HG03354 (cell line): ENCODE data around the gene SPAAR.
"Not testable (repeated sequence)": the region's sequence is repeated elsewhere in the genome, so short reads cannot be mapped to it uniquely, and the experiment has no call there.

Source experiments
- ATAC-seq: cut with Tn5 transposase; IDR thresholded peaks from one replicate; pipeline ENCODE4 v1.9.1; 2021; ENCODE audit warnings: mild to moderate bottlenecking; ENCODE audit not compliant: unreplicated experiment, poor library complexity, severe bottlenecking

The SPAAR gene

DNA sequence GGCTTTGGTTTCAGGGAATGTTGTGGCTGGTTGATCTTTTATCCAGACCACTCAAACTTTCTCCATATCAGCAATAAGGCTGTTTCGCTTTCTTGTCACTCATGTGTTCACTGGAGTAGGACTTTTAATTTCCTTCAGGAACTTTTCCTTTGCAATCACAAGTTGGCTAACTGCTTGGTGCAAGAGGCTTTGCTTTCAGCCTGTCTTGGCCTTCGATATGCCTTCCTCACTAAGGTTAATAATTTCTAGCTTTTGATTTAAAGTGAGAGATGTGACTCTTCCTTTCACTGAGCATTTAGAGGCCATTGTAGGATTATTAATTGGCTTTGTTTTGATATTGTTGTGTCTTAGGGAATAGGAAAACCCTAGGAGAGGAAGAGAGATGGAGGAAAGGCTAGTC lies 10.3 kb upstream of the SPAAR start:
- no peak for ATAC-seq

DNA sequence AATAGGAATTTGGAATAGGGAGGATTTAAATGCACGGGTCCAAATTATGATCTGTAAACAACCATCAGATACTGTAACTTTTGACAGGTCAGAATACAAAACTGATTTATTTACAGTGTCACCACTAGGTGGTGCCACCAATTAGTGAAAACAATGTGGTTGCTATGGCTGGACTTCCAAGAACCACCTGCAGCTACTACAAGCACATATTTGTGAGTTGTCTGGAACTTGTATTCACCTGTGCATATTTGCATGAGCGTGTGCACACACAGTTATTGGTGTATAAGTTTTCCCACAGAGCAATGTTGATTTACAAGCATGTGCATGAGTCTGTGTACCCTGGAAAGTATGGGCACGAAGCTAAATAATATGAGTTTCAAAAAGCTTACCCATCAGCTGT lies 6.2 kb upstream of the SPAAR start:
- no peak for ATAC-seq

DNA sequence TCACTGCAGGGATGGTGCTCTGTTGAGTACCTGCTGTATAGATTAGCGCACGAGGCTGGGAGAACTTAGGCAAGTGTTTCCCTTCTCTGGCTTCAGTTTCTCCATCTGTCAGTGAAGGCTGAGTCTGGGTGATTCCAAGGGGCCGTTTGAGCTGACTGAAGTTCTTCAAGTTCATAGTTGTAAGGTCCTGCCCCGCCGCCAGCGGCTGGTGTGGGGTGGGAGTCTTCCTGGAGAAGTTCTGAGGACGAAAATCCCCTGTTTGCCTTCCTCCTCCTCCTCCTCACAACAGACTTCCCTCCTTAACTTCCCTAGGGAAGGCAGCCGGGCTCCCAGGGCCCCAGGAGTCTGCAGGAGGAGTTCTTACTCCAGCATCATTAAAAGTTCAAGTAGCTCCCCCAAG lies 5.0 kb upstream of the SPAAR start:
- ATAC-seq, result no peak

DNA sequence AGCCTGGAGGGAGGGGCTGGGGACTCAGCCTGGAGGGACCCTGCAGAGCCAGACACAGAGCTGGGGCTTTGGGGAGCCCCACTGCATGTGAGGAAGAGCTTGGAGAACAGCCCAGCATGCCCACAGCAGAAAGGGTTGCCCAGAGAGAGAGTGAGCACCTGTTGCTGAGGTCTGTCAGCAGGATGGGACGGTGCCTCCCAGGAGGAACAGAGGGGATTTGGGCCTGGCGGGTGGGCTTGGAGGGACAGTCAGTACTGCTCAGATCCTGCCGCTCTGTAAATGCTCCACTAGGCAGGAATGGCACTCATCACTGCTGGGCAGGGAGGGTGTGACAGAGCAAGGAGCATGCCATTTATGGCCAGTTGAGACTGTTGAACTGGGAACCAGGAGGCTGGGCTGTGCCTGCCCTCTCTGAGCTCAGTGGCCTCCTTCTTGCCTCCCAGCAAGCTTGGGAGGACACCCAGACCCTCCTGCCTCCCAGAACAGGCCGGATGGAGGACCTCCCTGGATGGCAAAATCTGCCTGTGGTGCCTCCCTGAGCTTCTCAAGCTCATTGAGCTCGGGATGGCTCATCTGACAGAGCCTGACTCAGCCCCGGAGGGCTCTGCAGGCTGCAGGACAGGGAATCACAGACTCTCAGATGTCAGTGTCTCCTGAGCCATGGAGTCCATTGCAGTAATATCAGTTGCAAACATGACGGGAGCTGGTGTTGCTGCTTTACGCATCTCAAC lies 4.1 kb upstream of the SPAAR start:
- ATAC-seq, result no peak

DNA sequence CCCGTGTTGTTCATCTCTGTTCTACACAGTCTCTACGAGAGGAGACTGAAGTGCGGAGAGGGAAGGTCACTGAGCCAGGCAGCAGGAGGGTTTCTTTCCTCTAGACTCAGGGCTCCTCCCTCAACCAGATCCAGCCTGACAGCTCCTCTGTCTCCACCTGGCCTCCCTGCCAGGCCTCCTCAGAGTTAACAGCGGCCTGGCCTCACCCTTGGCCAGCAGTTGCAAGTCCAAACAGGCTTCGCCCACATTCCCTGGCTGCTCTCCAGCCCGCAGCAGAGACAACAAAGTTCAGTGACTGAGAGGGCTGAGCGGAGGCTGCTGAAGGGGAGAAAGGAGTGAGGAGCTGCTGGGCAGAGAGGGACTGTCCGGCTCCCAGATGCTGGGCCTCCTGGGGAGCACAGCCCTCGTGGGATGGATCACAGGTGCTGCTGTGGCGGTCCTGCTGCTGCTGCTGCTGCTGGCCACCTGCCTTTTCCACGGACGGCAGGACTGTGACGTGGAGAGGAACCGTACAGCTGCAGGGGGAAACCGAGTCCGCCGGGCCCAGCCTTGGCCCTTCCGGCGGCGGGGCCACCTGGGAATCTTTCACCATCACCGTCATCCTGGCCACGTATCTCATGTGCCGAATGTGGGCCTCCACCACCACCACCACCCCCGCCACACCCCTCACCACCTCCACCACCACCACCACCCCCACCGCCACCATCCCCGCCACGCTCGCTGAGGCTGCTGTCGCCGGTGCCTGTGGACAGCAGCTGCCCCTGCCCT lies 3.2 kb upstream of the SPAAR start, which contains the start of gene HRCT1:
Gene HRCT1 (plus strand): TSS at position 291 of the 768 bp plus-strand sequence. CDS start 86 bp downstream, at position 377.
- no peak for ATAC-seq

DNA sequence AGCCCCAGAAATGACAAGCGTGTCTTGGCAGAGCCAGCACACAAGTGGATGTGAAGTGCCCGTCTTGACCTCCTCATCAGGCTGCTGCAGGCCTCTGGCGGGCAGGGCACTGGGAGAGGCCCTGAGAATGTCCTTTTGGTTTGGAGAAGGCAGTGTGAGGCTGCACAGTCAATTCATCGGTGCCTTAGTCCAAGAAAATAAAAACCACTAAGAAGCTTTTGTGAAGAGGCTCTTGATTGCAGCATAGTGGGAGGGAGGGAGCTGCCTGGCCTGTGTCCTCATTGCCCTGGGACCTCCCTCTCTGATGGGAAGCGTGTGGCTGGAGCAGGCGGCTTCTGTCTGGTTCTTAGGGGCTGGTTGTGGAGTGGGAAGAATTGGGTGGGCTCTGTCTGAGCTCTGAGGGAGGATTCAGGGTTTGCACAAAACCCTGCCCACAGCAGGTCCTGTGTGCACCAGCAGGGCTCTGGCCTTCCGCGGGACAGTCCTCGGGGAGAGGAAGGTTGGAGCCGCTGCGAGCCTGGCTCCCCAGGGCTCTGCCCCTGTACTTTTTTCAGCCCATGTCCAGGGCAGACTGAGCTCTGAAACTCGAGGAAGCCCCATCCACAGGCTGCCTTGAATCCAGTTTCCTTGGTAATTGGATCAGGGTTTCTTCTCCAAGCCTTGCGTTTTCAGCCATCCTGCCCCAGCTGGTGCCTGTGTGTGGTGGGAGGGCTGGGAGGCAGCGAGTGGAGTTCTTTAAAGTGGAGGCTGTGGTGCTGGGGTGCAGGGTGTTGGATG lies 2.2 kb upstream of the SPAAR start:
- ATAC-seq, result no peak

DNA sequence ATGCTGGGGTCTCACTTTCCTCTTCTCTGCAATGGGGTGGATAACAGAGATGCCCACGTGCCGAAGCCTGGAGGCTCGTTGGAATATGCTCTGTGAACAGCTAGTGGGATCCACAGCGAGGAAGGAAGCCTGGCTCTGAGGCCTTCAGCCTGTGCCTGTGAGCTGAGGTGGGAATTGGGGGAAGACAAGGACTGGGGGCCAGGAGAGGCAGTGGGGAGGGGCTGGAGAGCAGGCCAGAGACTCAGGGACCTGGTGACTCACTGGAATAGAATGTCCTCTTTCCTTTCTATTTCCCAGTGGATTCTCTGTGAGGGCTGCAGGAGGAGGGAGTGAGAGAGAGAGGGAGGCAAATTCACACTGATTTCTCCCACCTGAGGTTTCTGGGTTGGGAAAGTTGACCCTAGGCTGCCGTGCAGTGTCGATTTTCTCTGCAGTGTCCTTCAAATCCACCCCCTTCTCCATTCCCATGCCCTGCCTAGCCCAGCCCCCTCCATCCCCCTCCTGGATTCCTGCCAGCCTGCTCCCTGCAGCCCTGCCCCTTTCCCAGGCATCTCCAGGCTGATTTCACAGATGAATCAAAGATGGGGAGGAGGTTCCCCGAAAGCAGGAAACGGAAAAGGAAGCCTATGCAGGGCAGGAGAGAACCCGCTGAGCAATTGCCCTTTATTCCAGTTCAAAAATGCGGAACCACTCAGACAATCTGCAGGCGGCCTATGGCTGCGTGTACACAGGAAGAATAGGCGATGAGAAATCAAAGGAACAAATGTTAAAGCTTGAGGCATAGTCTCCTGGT lies 1.4 kb upstream of the SPAAR start:
- ATAC-seq, result no peak

DNA sequence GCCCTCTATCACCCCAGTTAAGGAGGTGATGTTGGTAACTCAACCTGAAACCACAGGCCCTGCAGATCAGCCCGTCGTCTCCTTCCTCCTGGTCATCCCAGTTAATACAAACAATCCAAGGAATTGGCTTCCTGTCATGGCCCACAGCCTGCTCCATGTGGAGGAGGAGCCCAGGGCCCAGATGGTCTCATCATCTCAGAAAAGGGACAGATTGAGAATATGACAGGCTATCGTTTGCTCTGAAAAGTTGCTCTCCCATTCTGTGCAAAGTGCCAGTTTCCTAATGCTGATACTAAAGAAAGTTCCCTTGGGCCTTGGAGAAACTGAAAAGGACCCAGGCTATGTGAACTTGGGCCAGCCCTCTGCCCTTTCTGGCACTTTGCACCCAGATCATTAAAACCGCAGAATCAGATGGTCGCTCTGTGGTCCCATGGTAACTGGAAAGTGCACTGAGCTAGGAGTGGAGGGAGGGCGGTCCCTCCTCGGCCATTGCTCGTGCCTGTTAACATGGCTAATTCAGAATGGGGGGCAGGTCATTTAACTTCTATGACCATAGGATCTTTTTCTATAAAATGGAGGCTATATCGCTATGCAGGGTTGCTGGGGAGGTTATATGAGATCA lies 675 bp upstream of the SPAAR start:
- no peak for ATAC-seq

DNA sequence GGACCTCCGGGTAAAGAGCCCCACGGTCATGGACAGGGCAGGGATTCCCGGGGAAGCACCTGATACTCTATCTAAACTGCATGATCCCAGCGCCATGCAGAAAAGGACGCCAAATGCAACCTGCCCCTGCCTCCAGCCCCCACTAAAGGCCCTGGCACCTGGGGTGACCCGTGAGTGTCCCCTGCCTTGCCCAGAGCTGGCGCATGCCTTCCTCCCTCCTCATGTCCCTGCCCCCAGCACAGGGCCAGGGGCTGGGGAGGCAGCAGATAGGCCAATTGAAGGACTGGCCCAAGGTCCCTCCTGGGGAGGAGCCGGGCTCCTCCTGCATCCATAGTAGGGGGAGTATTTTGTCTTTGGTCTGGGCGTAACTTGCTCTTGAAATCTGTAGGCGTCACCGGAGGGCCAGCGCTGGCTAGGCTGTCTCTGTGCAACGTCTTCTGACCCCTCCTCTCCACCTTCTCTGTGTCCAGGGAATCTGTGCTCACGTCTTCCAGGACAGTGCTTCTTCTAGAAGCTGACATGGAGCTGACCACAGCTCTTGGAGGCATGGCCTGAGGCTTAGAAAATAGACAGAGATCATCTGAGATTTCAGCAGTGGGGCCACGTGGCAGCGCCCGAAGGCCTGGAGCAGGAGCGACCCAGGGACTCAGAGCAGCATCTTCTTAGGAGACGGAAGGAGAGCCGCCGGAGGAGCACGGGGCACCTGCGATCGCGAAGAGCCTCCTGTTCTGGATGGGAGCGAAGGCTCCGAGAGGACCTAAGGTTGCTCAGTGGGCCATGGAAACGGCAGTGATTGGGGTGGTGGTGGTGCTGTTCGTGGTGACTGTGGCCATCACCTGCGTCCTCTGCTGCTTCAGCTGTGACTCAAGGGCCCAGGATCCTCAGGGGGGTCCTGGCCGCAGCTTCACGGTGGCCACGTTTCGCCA lies 660 bp downstream of the SPAAR start:
- no peak for ATAC-seq

DNA sequence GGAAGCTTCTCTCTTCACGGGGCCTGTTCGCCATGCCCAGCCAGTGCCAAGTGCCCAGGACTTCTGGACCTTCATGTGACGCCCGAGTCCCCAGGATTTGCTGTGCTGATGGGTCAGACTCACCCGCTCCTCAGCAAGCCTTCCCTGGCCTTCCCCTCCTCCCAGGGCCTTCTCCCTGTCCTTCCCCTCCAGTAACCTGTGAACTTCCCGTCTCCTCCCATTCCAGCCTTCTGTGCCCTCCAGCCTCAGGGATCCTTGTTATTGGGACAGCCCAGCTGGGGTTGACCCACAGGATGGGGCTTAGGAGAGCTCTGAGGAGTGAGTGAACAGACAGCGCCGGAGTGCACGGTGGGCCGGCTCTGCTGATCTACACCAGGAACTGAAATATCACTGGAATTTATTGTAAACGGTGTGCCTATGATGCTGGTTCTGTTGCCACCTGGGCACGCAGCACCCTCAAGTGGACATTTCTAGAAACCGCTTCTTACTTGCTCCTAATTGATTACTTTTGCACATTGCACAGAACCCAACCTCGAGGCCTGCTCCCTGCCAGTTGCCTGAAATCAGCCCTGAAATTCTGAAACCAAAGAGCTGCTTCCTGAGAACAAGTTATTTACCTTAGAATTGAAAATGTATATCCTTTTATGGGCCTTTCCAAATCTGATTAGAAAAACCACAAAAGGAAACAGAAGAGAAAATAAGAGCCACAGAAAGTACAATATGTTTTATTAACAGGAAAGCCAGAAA lies 1.5 kb downstream of the SPAAR start:
- ATAC-seq, result no peak

DNA sequence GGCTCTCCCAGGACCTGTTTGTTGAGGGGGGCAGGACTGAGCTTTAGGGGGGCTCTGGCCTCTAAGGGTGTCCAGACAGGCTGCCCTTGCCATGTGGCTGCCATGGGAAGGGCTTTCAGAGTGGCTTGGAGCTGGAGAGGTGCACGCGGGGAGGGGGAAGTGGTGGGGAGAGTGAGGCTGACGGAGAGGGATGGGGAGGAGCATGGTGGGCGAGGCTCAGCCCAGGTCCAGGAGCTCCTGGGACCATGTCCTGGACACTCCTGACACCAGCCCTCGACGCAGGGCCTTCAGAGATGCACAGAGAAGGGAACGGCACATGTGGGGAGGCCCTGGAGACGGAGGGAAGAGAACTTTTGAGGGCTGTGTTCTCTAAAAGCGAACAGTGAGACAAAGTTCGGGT lies 2.4 kb downstream of the SPAAR start:
- no peak for ATAC-seq

DNA sequence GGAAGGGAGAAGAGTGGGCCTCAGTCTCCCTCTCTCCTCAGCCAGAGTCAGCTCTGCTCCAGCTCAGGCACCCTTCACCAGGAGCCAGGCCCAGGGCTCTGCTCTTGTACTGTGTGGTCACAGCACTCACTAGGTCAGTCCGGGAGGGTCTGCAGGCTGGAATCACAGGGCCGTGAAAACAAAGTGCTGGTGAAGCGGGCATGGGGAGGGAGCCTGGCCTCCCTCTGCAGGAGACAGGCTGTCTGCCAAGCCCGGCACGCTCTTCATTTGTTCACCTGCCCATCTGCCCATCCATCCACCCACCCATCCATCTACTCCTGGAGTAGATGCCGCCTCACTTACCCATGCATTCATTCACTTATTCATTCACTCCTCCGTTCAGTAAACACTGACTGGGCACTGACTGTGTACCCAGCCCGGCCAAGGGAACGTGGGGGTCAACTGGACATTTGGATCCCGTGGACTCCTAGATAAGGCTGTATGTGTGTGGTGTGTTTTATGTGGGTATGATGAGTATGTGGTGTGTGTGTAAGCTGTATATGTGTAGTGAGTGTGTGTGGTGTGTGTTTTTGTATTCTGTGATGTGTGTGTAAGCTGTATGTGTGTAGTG lies 3.6 kb downstream of the SPAAR start:
- ATAC-seq, result no peak

DNA sequence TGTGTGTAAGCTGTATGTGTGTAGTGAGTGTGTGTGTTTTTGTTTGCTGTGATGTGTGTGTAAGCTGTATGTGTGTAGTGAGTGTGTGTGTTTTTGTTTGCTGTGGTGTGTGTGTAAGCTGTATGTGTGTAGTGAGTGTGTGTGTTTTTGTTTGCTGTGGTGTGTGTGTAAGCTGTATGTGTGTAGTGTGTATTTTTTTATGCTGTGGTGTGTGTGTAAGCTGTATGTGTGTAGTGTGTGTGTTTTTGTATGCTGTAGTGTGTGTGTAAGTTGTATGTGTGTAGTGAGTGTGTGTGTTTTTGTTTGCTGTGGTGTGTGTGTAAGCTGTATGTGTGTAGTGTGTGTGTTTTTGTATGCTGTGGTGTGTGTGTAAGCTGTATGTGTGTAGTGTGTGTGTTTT lies 4.1 kb downstream of the SPAAR start:
- not testable (repeated sequence) for ATAC-seq

DNA sequence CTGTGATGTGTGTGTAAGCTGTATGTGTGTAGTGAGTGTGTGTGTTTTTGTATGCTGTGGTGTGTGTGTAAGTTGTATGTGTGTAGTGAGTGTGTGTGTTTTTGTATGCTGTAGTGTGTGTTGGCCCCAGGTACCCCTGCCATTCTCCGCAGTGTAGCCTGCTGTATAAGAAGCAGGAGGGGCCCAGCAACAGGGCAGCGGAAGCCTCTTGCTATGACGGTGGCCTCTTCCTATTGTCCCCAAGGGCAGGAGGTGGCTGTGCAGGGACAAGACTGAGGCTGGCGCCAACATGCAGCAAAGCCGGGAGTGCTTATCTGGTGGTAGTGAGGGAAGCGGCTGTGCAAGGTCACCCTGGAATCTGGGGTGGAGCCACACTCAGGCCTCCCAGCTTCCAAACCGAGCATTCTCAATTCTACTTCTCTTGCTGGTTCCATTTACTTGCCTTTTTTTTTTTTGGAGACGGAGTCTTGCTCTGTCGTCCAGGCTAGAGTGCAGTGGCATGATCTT lies 5.1 kb downstream of the SPAAR start:
- no peak for ATAC-seq

DNA sequence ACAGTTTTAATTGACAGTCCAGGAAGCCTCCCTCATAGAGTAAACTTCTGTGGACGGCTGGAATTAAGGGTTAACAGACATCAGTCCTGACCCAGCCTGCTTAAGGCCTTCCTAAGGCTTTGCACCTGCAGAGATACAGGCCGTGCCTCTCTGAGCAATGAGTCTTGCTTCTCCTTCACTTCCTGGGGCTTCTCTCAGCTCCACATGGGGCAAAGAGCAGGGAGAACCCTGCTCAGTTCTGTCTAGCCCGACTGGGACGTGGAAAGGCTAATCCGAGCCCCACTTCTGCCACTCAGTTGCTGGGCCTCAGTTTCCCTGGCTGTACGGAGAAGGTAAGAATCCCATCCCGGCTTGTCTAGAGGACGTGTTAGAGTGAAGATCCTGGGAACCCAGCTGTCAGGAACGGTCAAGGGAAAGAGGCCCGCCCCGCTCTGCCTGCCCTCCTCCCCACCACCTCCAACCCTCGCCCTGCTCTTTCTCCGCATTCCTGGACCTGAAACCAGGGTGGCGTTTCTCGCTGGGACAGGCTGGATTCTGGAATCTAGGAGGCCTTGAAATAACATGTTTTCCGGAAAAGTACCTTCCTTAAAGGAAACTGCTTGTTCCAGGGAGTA lies 6.5 kb downstream of the SPAAR start:
- no peak for ATAC-seq

DNA sequence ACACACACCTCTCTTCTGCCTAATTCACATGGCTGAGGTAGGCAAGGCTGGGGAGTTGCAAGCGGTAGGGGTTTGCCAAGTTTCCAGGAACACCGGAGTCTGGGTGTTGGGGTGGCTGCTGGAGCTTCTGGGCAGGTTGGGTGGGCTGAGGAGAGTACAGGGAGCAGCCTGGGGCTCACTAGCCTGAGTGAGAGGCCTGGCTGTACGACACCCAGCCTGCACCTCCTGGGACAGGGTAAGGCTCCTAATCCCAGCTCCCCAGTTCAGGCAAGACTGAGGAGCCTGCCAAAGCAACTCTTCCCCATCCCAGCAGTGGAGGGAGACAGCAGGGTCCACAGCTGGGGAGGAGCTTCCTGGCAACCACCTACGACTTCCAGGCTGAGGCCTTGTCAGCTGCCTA lies 8.0 kb downstream of the SPAAR start:
- ATAC-seq, result no peak

DNA sequence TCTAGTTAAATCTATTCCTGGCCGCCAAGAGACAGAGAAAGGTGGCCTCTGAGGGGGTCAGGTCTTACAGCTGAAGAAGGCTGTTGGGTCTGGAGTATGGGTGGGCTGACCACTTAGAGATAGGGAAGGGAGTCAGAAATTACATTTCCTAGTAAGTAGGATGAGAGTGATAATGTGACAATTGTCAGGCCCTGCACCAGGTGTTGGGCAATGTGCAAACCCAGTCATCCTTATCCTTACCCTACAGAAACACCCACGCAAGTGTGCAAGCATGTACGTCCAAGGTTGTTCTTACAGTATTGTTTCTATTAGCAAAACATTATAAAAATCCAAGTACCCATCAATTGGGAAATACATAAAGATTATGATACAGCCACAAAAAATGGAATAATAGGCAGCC lies 9.5 kb downstream of the SPAAR start:
- no peak for ATAC-seq
